ENCODE measurements around the gene RAD17. TPM values are rescaled to one million over a fixed set of nuclear protein-coding genes. Genes with fewer than 3 reads are reported as not detected.

The RAD17 gene
- total and polyA plus RNA-seq, 2 experiments from 2014 or later: 21.7 to 33.8 TPM

- Histone ChIP-seq H3K9me3 (ENCODE audit: low read depth) (no peaks in the 10 kb centered on the region), H3K4me1 (ENCODE audit: insufficient read depth) (no peaks in the 10 kb centered on the region), H2AFZ (no peak overlapping the region), H3K36me3 (replicated peaks; ENCODE audit: insufficient read depth, low read depth) (no peaks in the 10 kb centered on the region), H3K27ac (no peak overlapping the region), H3K27me3 (no peaks in the 10 kb centered on the region), H3K79me2 (no peaks in the 10 kb centered on the region), H3K4me2 (no peak overlapping the region), H3K4me3 (no peak overlapping the region), H4K20me1 (ENCODE audit: insufficient read depth, poor library complexity, severe bottlenecking) (no peaks in the 10 kb centered on the region), H3K9me2 (replicated peaks; ENCODE audit: insufficient read depth) (no peaks in the 10 kb centered on the region)
- WGBS (ENCODE audit: low lambda C conversion rate, missing lambda C conversion rate): 96% methylated on average over 4 of the region's 4 CpGs
- TF ChIP-seq CTCF (IDR thresholded peaks at IDR 0.05; ENCODE audit: poor library complexity) (no peak), EZH2phosphoT487 (IDR thresholded peaks at IDR 0.05; ENCODE audit: low read depth, severe bottlenecking, unreplicated experiment) (no peak), EZH2 (IDR thresholded peaks at IDR 0.05; ENCODE audit: borderline replicate concordance) (no peak)
- DNase-seq (ENCODE audit: low spot score): no peak
Measured at GRCh38 chr5:69341520-69342161, 28.0 kb upstream of the RAD17 start.

GRCh38 chr5:69343083-69343482 is 26.5 kb upstream of the RAD17 start:
- Histone ChIP-seq H3K4me1 (ENCODE audit: insufficient read depth) (no peaks in the 10 kb centered on the region), H3K4me3 (no peak overlapping the region), H4K20me1 (ENCODE audit: insufficient read depth, poor library complexity, severe bottlenecking) (no peaks in the 10 kb centered on the region)

GRCh38 chr5:69350664-69351063 is 19.0 kb upstream of the RAD17 start:
- no peaks in the 10 kb centered on the region for H4K20me1 ChIP-seq (ENCODE audit: insufficient read depth, poor library complexity, severe bottlenecking)
- no peaks in the 10 kb centered on the region for H3K36me3 ChIP-seq (replicated peaks; ENCODE audit: insufficient read depth, low read depth)
- TF ChIP-seq EZH2phosphoT487 (IDR thresholded peaks at IDR 0.05; ENCODE audit: low read depth, severe bottlenecking, unreplicated experiment): no peak
- TF ChIP-seq CTCF (IDR thresholded peaks at IDR 0.05; ENCODE audit: poor library complexity): no peak
- TF ChIP-seq EZH2 (IDR thresholded peaks at IDR 0.05; ENCODE audit: borderline replicate concordance): no peak
- H3K9me3 ChIP-seq (ENCODE audit: low read depth): no peaks in the 10 kb centered on the region
- H3K4me1 ChIP-seq (ENCODE audit: insufficient read depth): no peaks in the 10 kb centered on the region
- no peak overlapping the region for H2AFZ ChIP-seq
- no peak overlapping the region for H3K4me2 ChIP-seq
- no peaks in the 10 kb centered on the region for H3K9me2 ChIP-seq (replicated peaks; ENCODE audit: insufficient read depth)
- no peaks in the 10 kb centered on the region for H3K27me3 ChIP-seq
- no peak for DNase-seq (ENCODE audit: low spot score)
- H3K4me3 ChIP-seq: no peak overlapping the region
- no peak overlapping the region for H3K27ac ChIP-seq
- no peaks in the 10 kb centered on the region for H3K79me2 ChIP-seq

More at GRCh38 chr5:69343083-69343482, 26.5 kb upstream of the RAD17 start:
- 74% methylated on average over 1 of the region's 1 CpG for WGBS (ENCODE audit: low lambda C conversion rate, missing lambda C conversion rate)
- H2AFZ ChIP-seq: no peak overlapping the region
- no peak for DNase-seq (ENCODE audit: low spot score)
- TF ChIP-seq EZH2 (IDR thresholded peaks at IDR 0.05; ENCODE audit: borderline replicate concordance) (no peak), EZH2phosphoT487 (IDR thresholded peaks at IDR 0.05; ENCODE audit: low read depth, severe bottlenecking, unreplicated experiment) (no peak), CTCF (IDR thresholded peaks at IDR 0.05; ENCODE audit: poor library complexity) (no peak)
- no peak overlapping the region for H3K4me2 ChIP-seq
- H3K9me2 ChIP-seq (replicated peaks; ENCODE audit: insufficient read depth): no peaks in the 10 kb centered on the region
- H3K79me2 ChIP-seq: no peaks in the 10 kb centered on the region
- H3K27me3 ChIP-seq: no peaks in the 10 kb centered on the region
- no peaks in the 10 kb centered on the region for H3K9me3 ChIP-seq (ENCODE audit: low read depth)
- no peaks in the 10 kb centered on the region for H3K36me3 ChIP-seq (replicated peaks; ENCODE audit: insufficient read depth, low read depth)
- no peak overlapping the region for H3K27ac ChIP-seq
